Neural cell (in vitro differentiated cells): ENCODE results near the gene CCNQ. TPM values are rescaled to one million over a fixed set of nuclear protein-coding genes. Genes with fewer than 3 reads are reported as not detected.

ENCODE experiments used
- H2AFZ ChIP-seq: fragments of 200-600, 300-800 bp; sonication (generic), shearing (Covaris generic); 2 replicates; pipeline ENCODE4 v1.6.0; 2014; ENCODE audit warnings: low read depth, mild to moderate bottlenecking, antibody characterized with exemption, low read length, moderate library complexity
- H3F3A ChIP-seq: fragments of 200-600 bp; shearing (Covaris generic); 2 replicates; pipeline ENCODE4 v1.6.1; 2016; ENCODE audit warnings: mild to moderate bottlenecking, moderate library complexity, mixed read lengths, antibody characterized with exemption, low read length; ENCODE audit not compliant: insufficient read depth, poor library complexity, severe bottlenecking
- H3K27ac ChIP-seq: fragments of 200-600, 300-800 bp; sonication (generic), shearing (Covaris generic); 2 replicates; pipeline ENCODE4 v1.5.1; 2014; ENCODE audit warnings: mild to moderate bottlenecking, low read length, moderate library complexity
- H3K27me3 ChIP-seq: fragments of 300-800, 200-600 bp; sonication (generic), shearing (Covaris generic); 2 replicates; pipeline ENCODE4 v1.6.0; 2014; ENCODE audit warnings: mild to moderate bottlenecking, low read depth, low read length, moderate library complexity; ENCODE audit not compliant: insufficient read depth
- H3K36me3 ChIP-seq: fragments of 300-800, 200-600 bp; sonication (generic), shearing (Covaris generic); 2 replicates; pipeline ENCODE4 v1.5.1; 2014; ENCODE audit warnings: mild to moderate bottlenecking, antibody characterized with exemption, low read length, moderate library complexity; ENCODE audit not compliant: insufficient read depth
- H3K4me2 ChIP-seq: fragments of 300-800, 200-600 bp; sonication (generic), shearing (Covaris generic); 2 replicates; pipeline ENCODE4 v1.6.0; 2014; ENCODE audit warnings: mild to moderate bottlenecking, low read length
- H3K4me3 ChIP-seq: fragments of 300-800, 200-600 bp; sonication (generic), shearing (Covaris generic); 2 replicates; pipeline ENCODE4 v1.5.1; 2014; ENCODE audit warnings: mild to moderate bottlenecking, low read length, moderate library complexity
- H3K79me2 ChIP-seq: fragments of 200-600 bp; shearing (Covaris generic); replicated peaks from 2 replicates; pipeline ENCODE4 v1.6.0; 2014; ENCODE audit warnings: mild to moderate bottlenecking, low read length, moderate library complexity; ENCODE audit not compliant: insufficient read depth
- H3K9ac ChIP-seq: fragments of 300-800, 200-600 bp; sonication (generic), shearing (Covaris generic); 2 replicates; pipeline ENCODE4 v1.6.1; 2016; ENCODE audit warnings: mild to moderate bottlenecking, low read length, mixed read lengths
- H3K9me2 ChIP-seq: fragments of 200-600 bp; shearing (Covaris generic); 2 replicates; pipeline ENCODE4 v1.6.1; 2016; ENCODE audit warnings: mild to moderate bottlenecking, low read length, mixed read lengths; ENCODE audit not compliant: insufficient read depth
- H3K9me3 ChIP-seq: fragments of 200-600, 300-800 bp; sonication (generic), shearing (Covaris generic); 2 replicates; pipeline ENCODE4 v1.6.1; 2016; ENCODE audit warnings: mild to moderate bottlenecking, mixed run types, low read length, moderate library complexity, mixed read lengths
- H4K20me1 ChIP-seq: fragments of 200-600 bp; shearing (Covaris generic); 2 replicates; pipeline ENCODE4 v1.6.1; 2016; ENCODE audit warnings: mild to moderate bottlenecking, mixed run types; ENCODE audit not compliant: insufficient read depth
- CTCF ChIP-seq: fragments of 450-650 bp; IDR thresholded peaks from 2 replicates; pipeline ENCODE4 v1.5.1; 2014; ENCODE audit warnings: antibody characterized with exemption, mild to moderate bottlenecking, moderate library complexity; ENCODE audit not compliant: poor library complexity, severe bottlenecking
- EP300 ChIP-seq: fragments of 450-650 bp; conservative IDR thresholded peaks from 2 replicates; pipeline ENCODE4 v1.6.1; 2014; ENCODE audit warnings: antibody characterized with exemption, mild to moderate bottlenecking, moderate library complexity; ENCODE audit not compliant: poor library complexity, severe bottlenecking
- EZH2 ChIP-seq: fragments of 200-600, 300-800 bp; shearing (Covaris generic), sonication (generic); IDR thresholded peaks from 2 replicates; pipeline ENCODE4 v1.6.1; 2014; ENCODE audit warnings: antibody characterized with exemption, low read length, borderline replicate concordance, mild to moderate bottlenecking; ENCODE audit not compliant: insufficient read depth, poor library complexity, severe bottlenecking
- MXI1 ChIP-seq: fragments of 450-650 bp; conservative IDR thresholded peaks from 2 replicates; pipeline ENCODE4 v1.6.1; 2014; ENCODE audit warnings: antibody characterized with exemption, mild to moderate bottlenecking; ENCODE audit not compliant: poor library complexity, severe bottlenecking
- POLR2AphosphoS5 ChIP-seq: IDR thresholded peaks from 2 replicates; pipeline ENCODE4 v1.6.1; 2012
- REST ChIP-seq: IDR thresholded peaks from 2 replicates; pipeline ENCODE4 v1.6.1; 2012; ENCODE audit warnings: borderline replicate concordance
- SMC3 ChIP-seq: fragments of 450-650 bp; conservative IDR thresholded peaks from 2 replicates; pipeline ENCODE4 v1.6.1; 2014; ENCODE audit warnings: antibody characterized with exemption, mild to moderate bottlenecking, moderate library complexity; ENCODE audit not compliant: poor library complexity
- TAF1 ChIP-seq: IDR thresholded peaks from 2 replicates; pipeline ENCODE4 v1.6.1; 2012; ENCODE audit warnings: low read depth
- polyA plus RNA-seq: library from polyadenylated mRNA; depleted of rRNA; stranded (reverse); fragments of >200 nt; gene quantifications from 2 replicates; pipeline ENCODE4 v1.2.3, GENCODE V29; 2014

Gene CCNQ
- polyA plus RNA-seq, 1 donor from 2014 or later, result 61.2 TPM

- Histone ChIP-seq H2AFZ (no peak overlapping the region), H3K4me3 (no peak overlapping the region), H3F3A (no peaks in the 10 kb centered on the region), H3K4me2 (no peak overlapping the region), H3K9ac (no peak overlapping the region), H3K9me3 (no peaks in the 10 kb centered on the region), H3K27me3 (no peaks in the 10 kb centered on the region), H3K27ac (no peak overlapping the region), H3K79me2 (no peaks in the 10 kb centered on the region), H3K36me3 (no peaks in the 10 kb centered on the region), H4K20me1 (no peaks in the 10 kb centered on the region), H3K9me2 (no peaks in the 10 kb centered on the region)
- TF ChIP-seq TAF1 (no peak), MXI1 (no peak), SMC3 (no peak), CTCF (no peak), EP300 (no peak)
Measured at GRCh38 chrX:153622661-153623309, 23.8 kb upstream of the CCNQ start.

GRCh38 chrX:153621949-153622598, 23.1 kb upstream of the CCNQ start:
- H3F3A ChIP-seq, result no peaks in the 10 kb centered on the region
- H3K27me3 ChIP-seq, result no peaks in the 10 kb centered on the region
- no peaks in the 10 kb centered on the region for H4K20me1 ChIP-seq
- no peak overlapping the region for H3K4me3 ChIP-seq
- no peak overlapping the region for H3K27ac ChIP-seq
- H3K9ac ChIP-seq, result no peak overlapping the region
- no peaks in the 10 kb centered on the region for H3K9me2 ChIP-seq
- no peaks in the 10 kb centered on the region for H3K36me3 ChIP-seq
- H2AFZ ChIP-seq, result no peak overlapping the region
- no peaks in the 10 kb centered on the region for H3K9me3 ChIP-seq
- H3K79me2 ChIP-seq, result no peaks in the 10 kb centered on the region
- H3K4me2 ChIP-seq, result no peak overlapping the region
- TF ChIP-seq EZH2 (no peak), POLR2AphosphoS5 (no peak), MXI1 (no peak), REST (no peak)
